ENCODE data around the gene MCRIP2.

DNA sequence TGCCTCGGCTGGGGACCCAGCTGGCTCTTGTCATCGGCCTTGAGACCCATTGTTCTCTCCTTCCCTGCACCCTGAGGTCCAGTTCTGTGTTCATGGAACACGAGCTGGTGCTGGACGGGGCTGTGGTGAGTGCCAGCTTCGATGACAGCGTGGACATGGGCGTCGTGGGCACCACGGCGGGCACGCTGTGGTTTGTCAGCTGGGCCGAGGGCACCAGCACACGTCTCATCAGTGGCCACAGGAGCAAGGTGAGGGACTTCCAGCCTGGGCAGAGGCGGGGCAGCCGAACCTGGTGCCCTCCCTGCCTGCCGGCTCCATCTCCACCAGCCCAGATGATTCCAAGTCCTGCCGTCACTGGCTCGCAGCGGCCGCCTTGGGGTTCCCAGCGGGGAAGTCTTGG is 21.0 kb downstream of the MCRIP2 start:
- TF ChIP-seq CTCF (conservative IDR thresholded peaks at IDR 0.05) (no peak), ZFX (IDR thresholded peaks at IDR 0.05) (no peak)

All from C4-2B (cell line).